Ishikawa (cell line): Measurements from ENCODE around the gene TBC1D20.

ENCODE experiments used
- CEBPB ChIP-seq: IDR thresholded peaks from 2 replicates; pipeline ENCODE4 v1.6.1; 2012
- CREB1 ChIP-seq: IDR thresholded peaks from 2 replicates; pipeline ENCODE4 v1.6.1; 2012; ENCODE audit warnings: low read depth
- EGR1 ChIP-seq: IDR thresholded peaks from 2 replicates; pipeline ENCODE4 v1.6.1; 2012
- EP300 ChIP-seq: IDR thresholded peaks from 2 replicates; pipeline ENCODE4 v1.6.1; 2012; ENCODE audit warnings: borderline replicate concordance
- FOXM1 ChIP-seq: IDR thresholded peaks from 2 replicates; pipeline ENCODE4 v1.6.1; 2012; ENCODE audit warnings: low read depth, borderline replicate concordance
- NFIC ChIP-seq: IDR thresholded peaks from 2 replicates; pipeline ENCODE4 v1.6.1; 2012
- RAD21 ChIP-seq: IDR thresholded peaks from 2 replicates; pipeline ENCODE4 v1.6.1; 2012; ENCODE audit warnings: low read depth
- TAF1 ChIP-seq: IDR thresholded peaks from 2 replicates; pipeline ENCODE4 v1.6.1; 2012; ENCODE audit warnings: low read depth, mild to moderate bottlenecking
- TCF12 ChIP-seq: IDR thresholded peaks from 2 replicates; pipeline ENCODE4 v1.6.1; 2012; ENCODE audit warnings: low read depth
- TEAD4 ChIP-seq: IDR thresholded peaks from 2 replicates; pipeline ENCODE4 v1.6.1; 2012
- YY1 ChIP-seq: IDR thresholded peaks from 2 replicates; pipeline ENCODE4 v1.6.1; 2012; ENCODE audit warnings: low read depth
- TF ChIP-seq, protein P1 (sequence below): IDR thresholded peaks from 2 replicates; pipeline ENCODE4 v1.6.1; 2012; ENCODE audit warnings: low read depth, mild to moderate bottlenecking
- TF ChIP-seq, protein P2 (sequence below): IDR thresholded peaks from 2 replicates; pipeline ENCODE4 v1.6.1; 2012
- TF ChIP-seq, protein P3 (sequence below): IDR thresholded peaks from 2 replicates; pipeline ENCODE4 v1.6.1; 2012

DNA sequence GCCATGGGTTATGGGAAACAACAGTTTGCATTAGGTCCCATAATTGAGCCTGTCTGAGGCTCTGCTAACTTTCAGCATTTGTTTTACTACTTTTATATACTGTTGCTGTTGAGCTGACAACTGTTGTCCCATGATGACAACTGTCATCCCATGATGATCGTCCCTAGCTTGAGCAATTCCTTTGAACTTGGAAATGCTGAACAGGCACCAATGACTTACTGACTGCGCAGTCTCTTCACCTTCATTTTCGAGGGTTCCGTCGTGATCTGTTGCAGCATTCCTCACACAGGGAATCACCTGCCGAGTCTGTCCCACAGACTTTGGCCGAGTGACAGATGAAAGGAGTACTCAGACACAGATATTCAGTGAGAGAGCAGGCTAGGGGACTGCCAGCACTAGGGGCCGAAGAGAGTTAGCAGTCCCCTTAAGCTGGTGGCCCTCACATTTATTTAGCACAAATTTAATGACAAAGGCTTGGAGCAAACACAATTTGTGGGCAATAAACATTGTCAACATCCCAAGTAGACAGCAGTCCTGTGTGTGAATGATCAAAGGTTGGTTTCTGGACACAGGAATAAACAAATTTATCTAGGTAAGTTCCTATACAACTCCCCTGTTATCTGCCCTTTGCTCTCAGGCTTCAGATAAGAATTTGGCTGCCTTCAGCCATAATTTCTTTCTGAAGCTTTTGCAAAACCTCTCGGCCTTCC, 10.0 kb upstream of the TBC1D20 start:
- no peak for TF ChIP-seq TEAD4
- TF ChIP-seq, protein P1, sequence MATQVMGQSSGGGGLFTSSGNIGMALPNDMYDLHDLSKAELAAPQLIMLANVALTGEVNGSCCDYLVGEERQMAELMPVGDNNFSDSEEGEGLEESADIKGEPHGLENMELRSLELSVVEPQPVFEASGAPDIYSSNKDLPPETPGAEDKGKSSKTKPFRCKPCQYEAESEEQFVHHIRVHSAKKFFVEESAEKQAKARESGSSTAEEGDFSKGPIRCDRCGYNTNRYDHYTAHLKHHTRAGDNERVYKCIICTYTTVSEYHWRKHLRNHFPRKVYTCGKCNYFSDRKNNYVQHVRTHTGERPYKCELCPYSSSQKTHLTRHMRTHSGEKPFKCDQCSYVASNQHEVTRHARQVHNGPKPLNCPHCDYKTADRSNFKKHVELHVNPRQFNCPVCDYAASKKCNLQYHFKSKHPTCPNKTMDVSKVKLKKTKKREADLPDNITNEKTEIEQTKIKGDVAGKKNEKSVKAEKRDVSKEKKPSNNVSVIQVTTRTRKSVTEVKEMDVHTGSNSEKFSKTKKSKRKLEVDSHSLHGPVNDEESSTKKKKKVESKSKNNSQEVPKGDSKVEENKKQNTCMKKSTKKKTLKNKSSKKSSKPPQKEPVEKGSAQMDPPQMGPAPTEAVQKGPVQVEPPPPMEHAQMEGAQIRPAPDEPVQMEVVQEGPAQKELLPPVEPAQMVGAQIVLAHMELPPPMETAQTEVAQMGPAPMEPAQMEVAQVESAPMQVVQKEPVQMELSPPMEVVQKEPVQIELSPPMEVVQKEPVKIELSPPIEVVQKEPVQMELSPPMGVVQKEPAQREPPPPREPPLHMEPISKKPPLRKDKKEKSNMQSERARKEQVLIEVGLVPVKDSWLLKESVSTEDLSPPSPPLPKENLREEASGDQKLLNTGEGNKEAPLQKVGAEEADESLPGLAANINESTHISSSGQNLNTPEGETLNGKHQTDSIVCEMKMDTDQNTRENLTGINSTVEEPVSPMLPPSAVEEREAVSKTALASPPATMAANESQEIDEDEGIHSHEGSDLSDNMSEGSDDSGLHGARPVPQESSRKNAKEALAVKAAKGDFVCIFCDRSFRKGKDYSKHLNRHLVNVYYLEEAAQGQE: no peak
- TF ChIP-seq EGR1: no peak
- TF ChIP-seq, protein P2, sequence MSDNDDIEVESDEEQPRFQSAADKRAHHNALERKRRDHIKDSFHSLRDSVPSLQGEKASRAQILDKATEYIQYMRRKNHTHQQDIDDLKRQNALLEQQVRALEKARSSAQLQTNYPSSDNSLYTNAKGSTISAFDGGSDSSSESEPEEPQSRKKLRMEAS: no peak
- no peak for TF ChIP-seq EP300
- TF ChIP-seq TAF1: no peak
- TF ChIP-seq TCF12: no peak
- TF ChIP-seq CREB1: no peak
- no peak for TF ChIP-seq NFIC
- TF ChIP-seq YY1: no peak
- TF ChIP-seq RAD21: no peak
- TF ChIP-seq, protein P3, sequence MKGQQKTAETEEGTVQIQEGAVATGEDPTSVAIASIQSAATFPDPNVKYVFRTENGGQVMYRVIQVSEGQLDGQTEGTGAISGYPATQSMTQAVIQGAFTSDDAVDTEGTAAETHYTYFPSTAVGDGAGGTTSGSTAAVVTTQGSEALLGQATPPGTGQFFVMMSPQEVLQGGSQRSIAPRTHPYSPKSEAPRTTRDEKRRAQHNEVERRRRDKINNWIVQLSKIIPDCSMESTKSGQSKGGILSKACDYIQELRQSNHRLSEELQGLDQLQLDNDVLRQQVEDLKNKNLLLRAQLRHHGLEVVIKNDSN: no peak
- TF ChIP-seq FOXM1: no peak
- no peak for TF ChIP-seq CEBPB
